Adrenal gland (tissue), 12 donors: Measurements from ENCODE around the gene NEUROG1. TPM values are rescaled to one million over a fixed set of nuclear protein-coding genes. Genes with fewer than 3 reads are reported as not detected.

Experiments
- DNase-seq, 7 donors: peaks; one replicate each; pipeline ENCODE4 v3.0.0-alpha.2; 2019 to 2020
- H3K27ac ChIP-seq, 5 donors: fragments of 200-600 bp; sonication (generic) in 4 of 5; 1 replicate in 3 of 5; 2 replicates in 2 of 5; pipeline versions ENCODE4 v1.5.1 to v1.8.0; 2016 to 2020; ENCODE audit warnings: mild to moderate bottlenecking in 1 of 5
- H3K27me3 ChIP-seq: fragments of 200-600 bp; 2 replicates; pipeline ENCODE4 v1.8.0; 2021
- H3K36me3 ChIP-seq, 2 donors: fragments of 200-600 bp; replicated peaks in 1 of 2; 1 replicate in 1 of 2; 2 replicates in 1 of 2; pipeline versions ENCODE4 v1.5.1 to v1.8.0; 2018 to 2022
- H3K4me1 ChIP-seq, 2 donors: fragments of 200-600 bp; replicated peaks in 1 of 2; 1 replicate in 1 of 2; 2 replicates in 1 of 2; pipeline versions ENCODE4 v1.5.1 to v1.8.0; 2018 to 2021
- H3K4me3 ChIP-seq, 4 donors: fragments of 200-600 bp; sonication (generic) in 3 of 4; one replicate each; pipeline ENCODE4 v1.5.1; 2016 to 2018
- H3K9me3 ChIP-seq, 3 donors: fragments of 200-600 bp; sonication (generic) in 1 of 3; replicated peaks in 1 of 3; 1 replicate in 2 of 3; 2 replicates in 1 of 3; pipeline versions ENCODE4 v1.5.1 to v1.8.0; 2016 to 2021
- CTCF ChIP-seq, 6 experiments: fragments of 450-650 bp in 4 of 6; fragments of 200-600 bp in 2 of 6; sonication (generic) in 1 of 6; IDR thresholded peaks; 1 replicate in 5 of 6; 2 replicates in 1 of 6; pipeline versions ENCODE4 v1.5.1 to v1.8.0; 2016 to 2021; ENCODE audit warnings: antibody characterized with exemption in 6 of 6, mild to moderate bottlenecking in 2 of 6, moderate library complexity in 1 of 6
- POLR2A ChIP-seq, 2 donors: fragments of 450-650 bp; IDR thresholded peaks; one replicate each; pipeline ENCODE4 v1.6.1; 2017; ENCODE audit warnings: antibody characterized with exemption in 2 of 2, mild to moderate bottlenecking in 2 of 2, moderate library complexity in 1 of 2
- WGBS, 4 donors: extraction: QIAGEN DNeasy Blood & Tissue Kit in 2 of 4; methylation state at CpG; one replicate each; pipeline versions ENCODE4 v1.1.5 to v1.1.7; 2013 to 2017; 5-methylcytosine and 5-hydroxymethylcytosine counted together
- intact Hi-C, 2 donors: fragments of 100-400 bp; cut with DNase I; formaldehyde crosslinking; loops; one replicate each; pipeline versions ENCODE4 v1.14.1 to v1.15.0; 2022 to 2023
- polyA plus RNA-seq, 3 donors: library from polyadenylated mRNA; stranded (reverse); fragments of 200-250 nt in 2 of 3; fragments of 350-450 nt in 1 of 3; fragmentation: Illumina TruSeq in 1 of 3; extraction: RNeasy Lipid Tissue Mini Kit (QIAGEN cat#74804) in 1 of 3; gene quantifications; one replicate each; pipeline ENCODE4 v1.2.3, GENCODE V29; 2013 to 2014
- total RNA-seq, 9 donors: library from RNA; depleted of rRNA in 4 of 9; stranded (reverse); fragments of >200 nt in 4 of 9; fragments of 120-200 nt in 1 of 9; fragmentation: NEBNext Ultra II Directional in 1 of 9; extraction: Animal tissue kit (Norgen Biotek cat#: 25700) in 1 of 9; gene quantifications; one replicate each; pipeline versions ENCODE4 v1.1.0 to v1.2.4, GENCODE V29; 2013 to 2023
- donor health status: healthy with polysubstance abuse.
- donor health status: Bipolar disorder and iron deficiency.
- donor health status: DM: yes; HTN: yes; CAD: no.
- donor health status: DM: no; HTN: no; CAD: no.
- donor health status: DM: no; HTN: no; CAD: no.
- donor health status: DM: yes; HTN: yes; CAD: no.

NEUROG1 gene
- total and polyA plus RNA-seq, 12 donors: not detected

GRCh38 chr5:135509995-135510394, 25.8 kb downstream of the NEUROG1 start:
- Histone ChIP-seq H3K9me3 (no peaks in the 10 kb centered on the region), H3K36me3 (no peaks in the 10 kb centered on the region), H3K4me1 (no peaks in the 10 kb centered on the region), H3K27me3 (peaks cover 18% of the 10 kb centered on the region), H3K27ac (no peak overlapping the region), H3K4me3 (no peak overlapping the region)
- intact Hi-C loops: no loop called here
- TF ChIP-seq POLR2A (IDR thresholded peaks at IDR 0.05) (no peak), CTCF (IDR thresholded peaks at IDR 0.05) (no peak)
- WGBS, 4 donors: 70 to 76% (median 75%) methylated on average over 6 of the region's 6 CpGs
- DNase-seq: no peak

- no peak overlapping the region for H3K4me3 ChIP-seq
- H3K27me3 ChIP-seq: peaks cover 18% of the 10 kb centered on the region
- 3 to 22% (median 11%) methylated on average over 11 to 16 of the region's 16 CpGs for WGBS, 4 donors
Observed at GRCh38 chr5:135508496-135509005, 27.2 kb downstream of the NEUROG1 start.

GRCh38 chr5:135505973-135506372, 29.8 kb downstream of the NEUROG1 start:
- DNase-seq: no peak
- intact Hi-C loops: no loop called here
- TF ChIP-seq POLR2A (IDR thresholded peaks at IDR 0.05): no peak
- TF ChIP-seq CTCF (IDR thresholded peaks at IDR 0.05): no peak
- H3K27me3 ChIP-seq: peaks cover 18% of the 10 kb centered on the region
- no peak overlapping the region for H3K4me3 ChIP-seq
- no peak overlapping the region for H3K27ac ChIP-seq
- H3K9me3 ChIP-seq: no peaks in the 10 kb centered on the region
- no peaks in the 10 kb centered on the region for H3K4me1 ChIP-seq
- H3K36me3 ChIP-seq: no peaks in the 10 kb centered on the region
- 39 to 74% (median 56%) methylated on average over 2 of the region's 2 CpGs for WGBS, 4 donors

More at GRCh38 chr5:135508496-135509005, 27.2 kb downstream of the NEUROG1 start:
- Histone ChIP-seq H3K9me3 (no peaks in the 10 kb centered on the region), H3K27ac (no peak overlapping the region), H3K36me3 (no peaks in the 10 kb centered on the region), H3K4me1 (no peaks in the 10 kb centered on the region)
- intact Hi-C loops: no loop called here
- TF ChIP-seq POLR2A (IDR thresholded peaks at IDR 0.05) (no peak), CTCF (IDR thresholded peaks at IDR 0.05) (no peak)
- no peak for DNase-seq

- no peak overlapping the region for H3K27ac ChIP-seq
- H3K27me3 ChIP-seq: peaks cover 6% of the 10 kb centered on the region
- no peak overlapping the region for H3K4me3 ChIP-seq
Observed at GRCh38 chr5:135504376-135504775, 31.4 kb downstream of the NEUROG1 start.

More at GRCh38 chr5:135504376-135504775, 31.4 kb downstream of the NEUROG1 start:
- TF ChIP-seq POLR2A (IDR thresholded peaks at IDR 0.05) (no peak), CTCF (IDR thresholded peaks at IDR 0.05) (no peak)
- no peaks in the 10 kb centered on the region for H3K9me3 ChIP-seq
- H3K4me1 ChIP-seq: no peaks in the 10 kb centered on the region
- WGBS, 4 donors: 88 to 94% (median 89%) methylated on average over 3 of the region's 3 CpGs
- no peaks in the 10 kb centered on the region for H3K36me3 ChIP-seq
- no peak for DNase-seq
- intact Hi-C loops: no loop called here
